ENCODE measurements around the gene ALOX15B.

- TF ChIP-seq CTCF (conservative IDR thresholded peaks at IDR 0.05) (no peak), EZH2 (IDR thresholded peaks at IDR 0.05; ENCODE audit: low read depth) (no peak)
These were observed 23.6 kb downstream of the ALOX15B start for GRCh38 chr17:8062435-8062806.

All from PC-9 (cell line).